Lower lobe of right lung (tissue), 2 donors: ENCODE data around the gene LDLRAD4. TPM values are rescaled to one million over a fixed set of nuclear protein-coding genes. Genes with fewer than 3 reads are reported as not detected.
A peak's percentile ranks its signal among the peaks of the same experiment; 100 is the strongest.

ENCODE experiments used
- ATAC-seq, 2 donors: fragments of 200-7000 bp; cut with Tn5 transposase; one replicate each; pipeline ENCODE4 v1.9.1; 2020 to 2022; ENCODE audit warnings: mild to moderate bottlenecking in 2 of 2, moderate library complexity in 2 of 2
- DNase-seq: peaks from one replicate; pipeline ENCODE4 v3.0.0-alpha.2; 2020
- H3K27ac ChIP-seq: fragments of 200-600 bp; one replicate; pipeline ENCODE4 v1.8.0; 2022
- H3K27me3 ChIP-seq: fragments of 200-600 bp; one replicate; pipeline ENCODE4 v1.8.0; 2022; ENCODE audit warnings: low read depth
- H3K36me3 ChIP-seq: fragments of 200-600 bp; one replicate; pipeline ENCODE4 v1.8.0; 2022; ENCODE audit warnings: mild to moderate bottlenecking
- H3K4me1 ChIP-seq: fragments of 200-600 bp; one replicate; pipeline ENCODE4 v1.8.0; 2022
- H3K4me3 ChIP-seq: fragments of 200-600 bp; one replicate; pipeline ENCODE4 v1.8.0; 2022; ENCODE audit warnings: mild to moderate bottlenecking
- H3K9me3 ChIP-seq: fragments of 200-600 bp; one replicate; pipeline ENCODE4 v1.8.0; 2022
- intact Hi-C: fragments of 100-400 bp; cut with DNase I; formaldehyde crosslinking; loops from one replicate; pipeline ENCODE4 v1.11.0; 2022
- total RNA-seq: library from RNA; stranded (reverse); fragmentation: NEBNext Ultra II Directional; extraction: Animal tissue kit (Norgen Biotek cat#: 25700); gene quantifications from one replicate; pipeline ENCODE4 v1.2.1, GENCODE V29; 2021
- TF ChIP-seq, protein P1 (sequence below): fragments of 200-600 bp; IDR thresholded peaks from one replicate; pipeline ENCODE4 v1.8.0; 2022; ENCODE audit warnings: antibody characterized with exemption, mild to moderate bottlenecking
- donor health status: DM: no; HTN: yes; CAD: no; lungs with severe emphysema.

Gene LDLRAD4
- total RNA-seq, 1 donor from 2014 or later, result 24.6 TPM

DNA sequence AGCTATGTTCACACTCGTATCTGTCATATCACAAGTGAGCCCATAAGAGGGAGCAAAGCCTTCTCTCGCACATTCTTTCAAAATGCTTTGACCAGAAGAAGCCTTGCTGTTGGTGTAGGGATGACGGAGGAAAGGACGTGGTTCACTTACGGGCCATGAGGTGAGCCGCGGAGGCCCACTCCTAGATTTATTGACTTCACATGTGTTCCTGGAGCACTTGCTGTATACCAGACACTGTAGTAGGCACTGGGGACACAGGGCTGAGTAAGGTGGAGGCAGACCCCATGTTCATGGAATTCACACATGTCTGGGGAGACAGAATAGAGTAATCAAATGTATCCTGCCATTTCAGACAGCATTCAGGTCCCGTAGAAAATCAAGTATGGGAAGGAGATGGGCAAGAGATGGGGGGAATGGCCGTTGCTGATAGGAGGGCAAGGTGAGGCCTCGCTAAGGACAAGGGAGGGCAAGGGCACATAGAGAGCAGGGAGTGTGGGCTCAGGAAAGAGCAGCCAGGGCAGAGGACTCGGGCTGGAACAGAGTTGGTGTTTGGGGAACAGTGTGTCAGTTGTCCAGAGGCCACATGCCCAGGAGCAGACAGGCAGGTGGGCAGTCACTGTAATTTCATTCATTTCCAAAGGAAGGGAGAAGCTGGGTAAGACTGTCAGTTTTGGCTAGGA lies 182.2 kb downstream of the LDLRAD4 start:
- Histone ChIP-seq H3K4me1 (no peaks in the 10 kb centered on the region), H3K36me3 (no peaks in the 10 kb centered on the region)
- no peak for ATAC-seq

DNA sequence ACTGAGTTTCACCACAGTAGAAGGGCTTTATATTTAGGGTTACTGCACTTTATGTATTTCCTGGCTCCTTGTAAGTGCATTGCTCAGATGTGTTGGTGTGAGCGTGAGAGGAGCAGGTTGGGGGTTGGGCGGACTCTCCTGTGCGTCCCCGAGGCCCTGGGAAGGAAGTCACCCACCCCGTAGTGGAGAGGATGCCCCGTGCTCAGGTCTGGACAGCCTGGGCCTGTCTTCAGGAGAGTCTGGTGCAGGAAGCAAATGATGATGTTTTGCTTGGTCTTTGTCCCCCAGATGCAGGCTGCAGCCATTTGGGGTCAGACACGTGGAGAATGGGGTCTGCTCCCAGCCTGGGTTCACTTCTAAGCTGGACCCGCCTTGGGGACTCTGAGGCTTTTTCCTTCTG lies 182.8 kb downstream of the LDLRAD4 start:
- intact Hi-C loops, result no loop called here
- ATAC-seq, result no peak
- Histone ChIP-seq H3K27me3 (no peaks in the 10 kb centered on the region), H3K4me1 (no peaks in the 10 kb centered on the region), H3K9me3 (no peaks in the 10 kb centered on the region), H3K36me3 (no peaks in the 10 kb centered on the region), H3K27ac (no peak overlapping the region), H3K4me3 (no peak overlapping the region)
- no peak for DNase-seq
- TF ChIP-seq, protein P1, sequence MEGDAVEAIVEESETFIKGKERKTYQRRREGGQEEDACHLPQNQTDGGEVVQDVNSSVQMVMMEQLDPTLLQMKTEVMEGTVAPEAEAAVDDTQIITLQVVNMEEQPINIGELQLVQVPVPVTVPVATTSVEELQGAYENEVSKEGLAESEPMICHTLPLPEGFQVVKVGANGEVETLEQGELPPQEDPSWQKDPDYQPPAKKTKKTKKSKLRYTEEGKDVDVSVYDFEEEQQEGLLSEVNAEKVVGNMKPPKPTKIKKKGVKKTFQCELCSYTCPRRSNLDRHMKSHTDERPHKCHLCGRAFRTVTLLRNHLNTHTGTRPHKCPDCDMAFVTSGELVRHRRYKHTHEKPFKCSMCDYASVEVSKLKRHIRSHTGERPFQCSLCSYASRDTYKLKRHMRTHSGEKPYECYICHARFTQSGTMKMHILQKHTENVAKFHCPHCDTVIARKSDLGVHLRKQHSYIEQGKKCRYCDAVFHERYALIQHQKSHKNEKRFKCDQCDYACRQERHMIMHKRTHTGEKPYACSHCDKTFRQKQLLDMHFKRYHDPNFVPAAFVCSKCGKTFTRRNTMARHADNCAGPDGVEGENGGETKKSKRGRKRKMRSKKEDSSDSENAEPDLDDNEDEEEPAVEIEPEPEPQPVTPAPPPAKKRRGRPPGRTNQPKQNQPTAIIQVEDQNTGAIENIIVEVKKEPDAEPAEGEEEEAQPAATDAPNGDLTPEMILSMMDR, result no peak

More for the DNA sequence above, 182.2 kb downstream of the LDLRAD4 start:
- Histone ChIP-seq H3K9me3 (no peaks in the 10 kb centered on the region), H3K4me3 (no peak overlapping the region), H3K27ac (no peak overlapping the region), H3K27me3 (no peaks in the 10 kb centered on the region)
- TF ChIP-seq, protein P1, result no peak
- intact Hi-C loops, result no loop called here
- no peak for DNase-seq

DNA sequence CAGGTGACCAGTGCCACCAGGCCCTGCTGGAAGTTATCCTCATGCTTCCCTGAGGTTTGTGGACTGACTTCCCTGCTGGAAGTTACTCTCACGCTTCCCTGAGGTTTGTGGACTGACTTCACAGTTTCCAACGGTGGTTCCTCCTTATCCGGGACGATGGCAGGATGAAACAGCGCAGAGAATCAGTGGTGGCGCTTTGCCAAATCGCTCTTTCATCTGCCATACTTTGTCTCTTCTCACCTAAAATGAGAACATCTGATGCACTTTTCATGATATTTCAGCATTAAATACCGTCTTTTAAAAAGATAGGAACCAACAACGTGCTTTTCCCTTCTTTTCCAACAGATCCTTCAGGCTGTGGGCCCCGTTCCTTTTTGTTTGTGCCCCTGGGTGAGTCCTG lies 183.3 kb downstream of the LDLRAD4 start:
- ATAC-seq (no peak), DNase-seq (no peak)
- Histone ChIP-seq H3K4me3 (no peak overlapping the region), H3K4me1 (no peaks in the 10 kb centered on the region), H3K36me3 (no peaks in the 10 kb centered on the region), H3K27ac (no peak overlapping the region), H3K9me3 (no peaks in the 10 kb centered on the region), H3K27me3 (no peaks in the 10 kb centered on the region)
- intact Hi-C loops, result no loop called here
- TF ChIP-seq, protein P1, result no peak

DNA sequence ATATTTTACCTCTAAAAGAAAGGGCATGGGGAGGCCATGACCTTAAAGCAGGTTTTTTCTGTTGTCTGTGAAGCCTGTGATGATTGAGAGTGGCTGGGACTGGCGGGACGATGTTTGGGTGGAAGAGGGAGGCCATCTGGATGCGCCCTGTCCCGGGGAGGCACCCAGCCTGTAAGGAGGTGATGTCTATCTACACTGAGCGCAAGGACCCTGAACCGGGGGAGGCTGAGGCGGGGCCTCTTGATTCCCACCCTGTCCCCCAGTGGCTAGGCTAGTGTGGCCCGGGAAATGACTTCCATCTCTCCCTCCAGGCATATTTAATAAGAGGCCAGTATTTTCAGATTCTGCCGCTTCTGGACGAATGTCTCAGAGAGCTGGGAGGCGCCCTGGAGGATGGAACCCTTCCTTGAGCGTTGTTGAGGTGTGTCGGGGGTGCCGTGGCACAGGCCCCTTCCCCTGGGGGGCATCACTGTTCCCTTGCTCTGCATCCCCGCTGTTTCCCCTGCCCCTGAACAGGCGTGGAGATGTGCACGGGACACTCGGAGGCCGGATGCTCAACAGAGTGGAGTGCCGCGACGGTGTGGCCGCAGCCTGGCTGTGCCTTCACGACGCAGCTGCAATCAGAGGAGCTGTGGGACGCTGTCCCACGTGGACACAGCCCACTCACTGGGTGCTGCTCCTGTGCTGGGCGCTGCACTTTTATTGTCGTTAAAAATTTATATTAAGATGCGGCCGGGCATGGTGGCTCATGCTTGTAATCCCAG lies 185.4 kb downstream of the LDLRAD4 start:
- H3K4me1 ChIP-seq, result no peaks in the 10 kb centered on the region
- no peaks in the 10 kb centered on the region for H3K9me3 ChIP-seq
- ATAC-seq (peak in 1 of 2 donors; percentile 35), DNase-seq (no peak)
- TF ChIP-seq, protein P1, result no peak
- intact Hi-C loops, result no loop called here
- no peak overlapping the region for H3K4me3 ChIP-seq
- H3K36me3 ChIP-seq, result no peaks in the 10 kb centered on the region
- no peaks in the 10 kb centered on the region for H3K27me3 ChIP-seq
- H3K27ac ChIP-seq, result no peak overlapping the region

DNA sequence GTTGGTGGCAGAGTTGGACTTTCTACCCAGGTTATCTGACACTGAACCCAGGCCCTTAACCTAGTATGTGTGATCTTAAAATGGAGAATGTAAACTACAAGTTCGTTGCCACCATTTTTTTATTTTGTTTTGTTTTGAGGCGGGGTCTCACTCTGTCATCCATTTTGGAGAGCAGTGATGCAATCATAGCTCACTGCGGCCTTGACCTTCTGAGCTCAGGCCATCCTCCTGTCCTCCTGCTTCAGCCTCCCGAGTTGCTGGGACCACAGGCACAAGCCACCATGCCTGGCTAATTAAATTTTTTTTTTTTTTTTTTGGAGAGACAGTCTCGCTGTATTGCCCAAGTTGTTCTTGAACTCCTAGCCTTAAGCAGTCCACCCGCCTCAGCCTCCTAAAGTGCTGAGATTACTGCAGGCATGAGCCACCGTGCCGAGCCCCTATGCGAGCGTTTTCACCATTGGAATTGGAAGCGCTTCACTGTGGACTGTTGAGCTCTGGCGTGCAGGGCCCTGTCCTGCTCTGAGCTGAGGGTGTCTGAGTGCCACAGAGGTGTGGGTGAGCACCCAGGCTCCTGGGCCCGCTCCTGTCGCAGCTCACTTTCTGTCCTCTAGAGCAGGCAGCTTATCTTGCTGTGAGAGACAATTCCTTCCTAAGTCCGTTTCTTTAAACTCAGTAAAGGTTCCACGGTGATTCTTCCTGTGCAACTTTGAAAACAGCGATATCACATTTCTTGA lies 186.9 kb downstream of the LDLRAD4 start:
- intact Hi-C loops, result no loop called here
- no peaks in the 10 kb centered on the region for H3K36me3 ChIP-seq
- no peaks in the 10 kb centered on the region for H3K9me3 ChIP-seq
- H3K4me1 ChIP-seq, result no peaks in the 10 kb centered on the region
- DNase-seq (no peak), ATAC-seq (no peak)
- H3K4me3 ChIP-seq, result no peak overlapping the region
- TF ChIP-seq, protein P1, result no peak
- no peak overlapping the region for H3K27ac ChIP-seq
- H3K27me3 ChIP-seq, result no peaks in the 10 kb centered on the region
